Adrenal gland (tissue), 12 donors: ENCODE results near the gene GPRIN3. TPM values are rescaled to one million over a fixed set of nuclear protein-coding genes. Genes with fewer than 3 reads are reported as not detected.

ENCODE experiments used
- DNase-seq, 7 donors: peaks; one replicate each; pipeline ENCODE4 v3.0.0-alpha.2; 2019 to 2020
- H3K27ac ChIP-seq, 5 donors: fragments of 200-600 bp; sonication (generic) in 4 of 5; 1 replicate in 3 of 5; 2 replicates in 2 of 5; pipeline versions ENCODE4 v1.5.1 to v1.8.0; 2016 to 2020; ENCODE audit warnings: mild to moderate bottlenecking in 1 of 5
- H3K27me3 ChIP-seq: fragments of 200-600 bp; 2 replicates; pipeline ENCODE4 v1.8.0; 2021
- H3K36me3 ChIP-seq, 2 donors: fragments of 200-600 bp; replicated peaks in 1 of 2; 1 replicate in 1 of 2; 2 replicates in 1 of 2; pipeline versions ENCODE4 v1.5.1 to v1.8.0; 2018 to 2022
- H3K4me1 ChIP-seq, 2 donors: fragments of 200-600 bp; replicated peaks in 1 of 2; 1 replicate in 1 of 2; 2 replicates in 1 of 2; pipeline versions ENCODE4 v1.5.1 to v1.8.0; 2018 to 2021
- H3K4me3 ChIP-seq, 4 donors: fragments of 200-600 bp; sonication (generic) in 3 of 4; one replicate each; pipeline ENCODE4 v1.5.1; 2016 to 2018
- H3K9me3 ChIP-seq, 3 donors: fragments of 200-600 bp; sonication (generic) in 1 of 3; replicated peaks in 1 of 3; 1 replicate in 2 of 3; 2 replicates in 1 of 3; pipeline versions ENCODE4 v1.5.1 to v1.8.0; 2016 to 2021
- CTCF ChIP-seq, 6 experiments: fragments of 450-650 bp in 4 of 6; fragments of 200-600 bp in 2 of 6; sonication (generic) in 1 of 6; IDR thresholded peaks; 1 replicate in 5 of 6; 2 replicates in 1 of 6; pipeline versions ENCODE4 v1.5.1 to v1.8.0; 2016 to 2021; ENCODE audit warnings: antibody characterized with exemption in 6 of 6, mild to moderate bottlenecking in 2 of 6, moderate library complexity in 1 of 6
- POLR2A ChIP-seq, 2 donors: fragments of 450-650 bp; IDR thresholded peaks; one replicate each; pipeline ENCODE4 v1.6.1; 2017; ENCODE audit warnings: antibody characterized with exemption in 2 of 2, mild to moderate bottlenecking in 2 of 2, moderate library complexity in 1 of 2
- WGBS, 4 donors: extraction: QIAGEN DNeasy Blood & Tissue Kit in 2 of 4; methylation state at CpG; one replicate each; pipeline versions ENCODE4 v1.1.5 to v1.1.7; 2013 to 2017; 5-methylcytosine and 5-hydroxymethylcytosine counted together
- intact Hi-C, 2 donors: fragments of 100-400 bp; cut with DNase I; formaldehyde crosslinking; loops; one replicate each; pipeline versions ENCODE4 v1.14.1 to v1.15.0; 2022 to 2023
- polyA plus RNA-seq, 3 donors: library from polyadenylated mRNA; stranded (reverse); fragments of 200-250 nt in 2 of 3; fragments of 350-450 nt in 1 of 3; fragmentation: Illumina TruSeq in 1 of 3; extraction: RNeasy Lipid Tissue Mini Kit (QIAGEN cat#74804) in 1 of 3; gene quantifications; one replicate each; pipeline ENCODE4 v1.2.3, GENCODE V29; 2013 to 2014
- total RNA-seq, 9 donors: library from RNA; depleted of rRNA in 4 of 9; stranded (reverse); fragments of >200 nt in 4 of 9; fragments of 120-200 nt in 1 of 9; fragmentation: NEBNext Ultra II Directional in 1 of 9; extraction: Animal tissue kit (Norgen Biotek cat#: 25700) in 1 of 9; gene quantifications; one replicate each; pipeline versions ENCODE4 v1.1.0 to v1.2.4, GENCODE V29; 2013 to 2023
- donor health status: healthy with polysubstance abuse.
- donor health status: Bipolar disorder and iron deficiency.
- donor health status: DM: yes; HTN: yes; CAD: no.
- donor health status: DM: no; HTN: no; CAD: no.
- donor health status: DM: no; HTN: no; CAD: no.
- donor health status: DM: yes; HTN: yes; CAD: no.

The GPRIN3 gene
- total and polyA plus RNA-seq, 12 donors, result 0.47 to 4.6 (median 2.2) TPM

- Histone ChIP-seq H3K9me3 (peaks cover 0 to 2% (median 0%) of the 10 kb centered on the region in 3 donors), H3K27me3 (no peaks in the 10 kb centered on the region), H3K4me1 (no peaks in the 10 kb centered on the region), H3K4me3 (no peak overlapping the region), H3K27ac (no peak overlapping the region), H3K36me3 (no peaks in the 10 kb centered on the region)
- intact Hi-C loops, result no loop called here
- no peak for DNase-seq
- TF ChIP-seq CTCF (IDR thresholded peaks at IDR 0.05), result no peak
- TF ChIP-seq POLR2A (IDR thresholded peaks at IDR 0.05), result no peak
- WGBS, 4 donors, result 51 to 80% (median 61%) methylated on average over 1 of the region's 1 CpG
Measured at GRCh38 chr4:89352541-89352940, 44.9 kb upstream of the GPRIN3 start.

GRCh38 chr4:89351201-89351600, 43.6 kb upstream of the GPRIN3 start:
- no peak for DNase-seq
- TF ChIP-seq CTCF (IDR thresholded peaks at IDR 0.05) (no peak), POLR2A (IDR thresholded peaks at IDR 0.05) (no peak)
- H3K4me3 ChIP-seq, result no peak overlapping the region
- H3K36me3 ChIP-seq, result no peaks in the 10 kb centered on the region
- H3K27me3 ChIP-seq, result no peaks in the 10 kb centered on the region
- intact Hi-C loops, result no loop called here
- no peak overlapping the region for H3K27ac ChIP-seq
- H3K9me3 ChIP-seq, result peaks cover 0 to 6% (median 0%) of the 10 kb centered on the region in 3 donors
- 81 to 84% (median 82%) methylated on average over 2 of the region's 2 CpGs for WGBS, 4 donors
- no peaks in the 10 kb centered on the region for H3K4me1 ChIP-seq

GRCh38 chr4:89347363-89348025, 39.9 kb upstream of the GPRIN3 start:
- no peaks in the 10 kb centered on the region for H3K4me1 ChIP-seq
- no peak overlapping the region for H3K27ac ChIP-seq
- no peak overlapping the region for H3K4me3 ChIP-seq
- H3K36me3 ChIP-seq, result no peaks in the 10 kb centered on the region
- DNase-seq, result no peak
- intact Hi-C loops, result no loop called here
- WGBS, 4 donors, result 73 to 76% (median 74%) methylated on average over 2 of the region's 2 CpGs
- no peak for TF ChIP-seq POLR2A (IDR thresholded peaks at IDR 0.05)
- no peak for TF ChIP-seq CTCF (IDR thresholded peaks at IDR 0.05)
- H3K27me3 ChIP-seq, result no peaks in the 10 kb centered on the region
- peaks cover 0 to 6% (median 0%) of the 10 kb centered on the region in 3 donors for H3K9me3 ChIP-seq

GRCh38 chr4:89344571-89344970, 37.0 kb upstream of the GPRIN3 start:
- TF ChIP-seq POLR2A (IDR thresholded peaks at IDR 0.05), result no peak
- no peak for TF ChIP-seq CTCF (IDR thresholded peaks at IDR 0.05)
- no peak overlapping the region for H3K27ac ChIP-seq
- no peaks in the 10 kb centered on the region for H3K4me1 ChIP-seq
- H3K27me3 ChIP-seq, result no peaks in the 10 kb centered on the region
- H3K36me3 ChIP-seq, result no peaks in the 10 kb centered on the region
- H3K4me3 ChIP-seq, result no peak overlapping the region
- intact Hi-C loops, result no loop called here
- no peak for DNase-seq
- 80 to 90% (median 87%) methylated on average over 3 of the region's 3 CpGs for WGBS, 4 donors
- peaks cover 0 to 6% (median 0%) of the 10 kb centered on the region in 3 donors for H3K9me3 ChIP-seq
